Forelimb muscle (tissue), 1 donor: ENCODE data around the gene DUSP14. TPM values are rescaled to one million over a fixed set of nuclear protein-coding genes. Genes with fewer than 3 reads are reported as not detected.

Experiments
- DNase-seq: peaks from one replicate; pipeline ENCODE4 v3.0.0-alpha.2; 2013; ENCODE audit warnings: low read depth
- polyA plus RNA-seq: library from polyadenylated mRNA; unstranded; fragments of 120-200 nt; gene quantifications from one replicate; pipeline ENCODE4 v1.2.1, GENCODE V29; 2013; ENCODE audit not compliant: insufficient read length

Gene DUSP14
- polyA plus RNA-seq, 1 donor, result 10.8 TPM

DNA sequence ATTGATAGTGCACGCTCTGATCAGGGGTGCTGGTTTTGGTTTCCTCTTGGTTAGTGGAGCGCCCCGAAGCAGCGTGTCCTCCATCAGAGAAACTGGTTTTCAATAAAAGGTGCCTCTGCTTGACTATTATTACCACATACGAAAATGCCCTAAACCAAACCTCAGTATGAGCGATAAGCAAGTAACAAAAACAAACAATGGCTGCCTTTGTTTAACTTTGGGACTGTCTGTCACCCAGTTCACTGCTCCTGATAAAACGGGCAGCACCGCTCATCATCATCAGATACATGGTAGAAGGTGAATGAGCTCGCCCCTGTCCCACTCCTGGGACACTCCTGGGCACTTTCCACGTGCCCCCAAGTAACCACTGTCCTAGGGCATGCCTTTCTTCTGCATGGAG lies 24.0 kb downstream of the DUSP14 start:
- no peak for DNase-seq

DNA sequence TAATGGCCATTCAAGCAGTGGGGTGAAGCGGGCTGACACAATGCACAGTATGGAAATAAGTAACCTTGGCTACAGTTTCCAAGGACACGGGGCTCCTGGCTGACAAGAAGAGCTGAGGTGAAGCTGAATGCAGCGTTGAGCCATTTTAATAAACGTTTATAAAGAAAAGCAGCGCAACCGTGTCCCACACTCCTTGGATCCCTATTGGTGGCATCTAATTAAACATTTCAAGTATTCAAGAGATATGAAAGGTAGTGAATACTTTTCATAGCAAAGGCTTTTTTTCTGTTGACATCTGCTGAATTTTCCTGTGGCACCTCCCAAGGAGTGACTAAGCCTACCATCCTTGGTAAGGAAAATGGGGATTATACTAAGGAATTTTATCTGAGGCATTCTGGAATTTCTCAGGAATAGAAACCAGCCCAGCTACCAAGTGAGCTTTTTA lies 26.5 kb downstream of the DUSP14 start:
- no peak for DNase-seq

DNA sequence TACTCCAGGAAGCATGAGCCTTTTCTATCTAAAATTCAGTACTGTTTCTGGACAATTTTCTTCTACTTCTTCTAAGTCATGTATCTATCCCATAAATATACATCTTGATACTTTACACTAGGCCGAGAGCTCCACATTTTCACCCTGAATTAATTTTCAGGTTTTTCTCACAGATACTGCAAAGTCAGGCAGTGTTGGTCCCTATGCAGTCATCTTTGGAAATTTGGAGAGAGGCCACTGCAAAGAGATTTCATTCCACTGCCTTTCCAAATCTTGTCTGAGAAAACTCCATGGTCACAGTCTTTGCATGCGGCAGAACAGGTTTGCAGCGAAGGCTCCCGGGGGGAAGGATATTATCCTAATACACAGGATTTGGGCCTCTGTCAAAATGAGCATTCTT lies 28.2 kb downstream of the DUSP14 start:
- DNase-seq, result no peak

DNA sequence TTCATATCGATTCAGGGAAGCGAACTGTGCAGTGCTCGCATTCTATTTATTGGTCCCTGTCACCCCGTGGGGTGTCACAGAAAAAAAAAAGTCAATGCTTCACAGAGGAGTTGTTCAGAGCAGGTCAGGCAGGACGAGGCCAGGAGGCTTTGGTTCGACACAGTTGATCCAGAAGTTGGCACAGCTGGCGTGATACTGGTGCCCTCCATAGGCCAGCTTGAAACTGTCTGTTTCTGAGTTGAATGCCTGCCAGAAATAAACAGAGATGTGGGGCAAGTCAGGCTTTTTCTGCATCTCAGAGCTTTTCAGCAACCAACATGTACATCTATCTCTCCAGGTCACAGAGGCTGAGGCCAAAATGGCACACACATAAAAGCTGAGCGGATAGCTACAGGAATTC lies 29.1 kb downstream of the DUSP14 start:
- no peak for DNase-seq

DNA sequence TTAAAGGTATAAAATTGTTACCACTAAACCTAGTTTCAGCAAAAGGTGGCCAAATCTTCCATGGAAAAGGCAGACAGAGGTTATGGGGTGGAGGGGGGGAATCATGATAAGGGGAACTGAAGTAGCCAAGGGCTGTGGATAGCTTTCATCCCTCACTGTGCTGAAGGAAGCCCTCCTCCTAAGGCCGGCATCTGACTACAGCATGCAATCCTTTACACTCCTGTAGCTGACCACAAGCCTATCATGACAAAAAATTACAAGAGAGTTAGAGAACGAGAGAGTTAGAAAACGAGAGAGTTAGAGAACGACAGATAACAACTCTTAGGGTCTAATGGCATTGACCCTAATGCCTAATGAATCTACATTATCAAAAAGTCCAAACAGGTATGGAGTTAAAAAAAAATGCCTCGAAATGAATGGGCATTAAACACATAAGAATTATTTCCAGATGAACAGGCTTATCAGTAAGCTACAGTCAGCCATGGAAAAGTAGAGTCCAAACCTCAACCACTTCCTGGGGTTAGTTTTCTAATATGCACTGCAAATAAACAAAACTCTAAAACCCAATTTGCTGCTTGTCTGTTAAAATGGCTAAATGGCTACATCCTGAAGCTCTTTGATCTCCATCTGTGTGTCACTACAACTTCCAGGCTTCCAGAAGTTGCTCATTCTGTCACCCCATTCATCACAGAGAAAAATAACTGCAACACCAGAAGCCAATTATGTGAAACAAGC lies 29.7 kb downstream of the DUSP14 start:
- DNase-seq, result no peak

DNA sequence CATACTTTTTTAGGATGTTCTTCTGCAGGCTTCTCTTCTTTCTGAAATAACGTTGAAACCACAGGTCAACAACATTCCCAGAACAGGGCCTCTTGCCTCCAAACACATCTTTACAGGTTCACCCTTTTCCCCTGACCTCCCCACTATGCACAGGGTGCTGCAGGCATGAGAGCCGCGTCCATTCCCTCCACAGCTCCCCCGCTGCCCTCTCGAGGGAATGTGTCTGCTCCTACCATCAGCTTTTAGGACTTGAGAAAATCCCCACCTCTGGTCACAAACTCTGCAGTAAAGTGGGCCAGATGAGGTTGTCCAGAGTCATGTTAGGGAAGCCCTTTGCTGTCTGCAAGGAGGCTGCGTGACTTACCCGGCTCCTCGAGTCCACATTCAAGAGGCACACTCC lies 30.5 kb downstream of the DUSP14 start:
- no peak for DNase-seq

DNA sequence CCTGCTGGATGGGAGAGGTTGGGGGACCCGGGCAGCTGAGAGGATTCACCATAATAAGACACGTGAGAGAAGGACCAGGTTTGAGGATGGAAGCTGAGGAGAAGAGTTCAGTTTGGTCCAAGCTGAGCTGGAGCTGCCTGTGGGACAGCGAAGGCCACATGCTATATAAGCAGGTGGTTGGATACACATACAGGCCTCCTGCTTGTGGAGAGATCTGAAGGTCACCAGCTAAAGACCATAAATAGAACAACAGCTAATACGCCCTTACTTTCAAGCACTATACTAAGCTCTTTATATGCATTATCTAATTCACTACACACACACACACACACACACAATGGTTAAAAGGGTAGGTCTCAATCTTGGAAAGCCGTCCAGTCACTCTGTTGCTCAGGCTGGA lies 32.1 kb downstream of the DUSP14 start:
- no peak for DNase-seq

DNA sequence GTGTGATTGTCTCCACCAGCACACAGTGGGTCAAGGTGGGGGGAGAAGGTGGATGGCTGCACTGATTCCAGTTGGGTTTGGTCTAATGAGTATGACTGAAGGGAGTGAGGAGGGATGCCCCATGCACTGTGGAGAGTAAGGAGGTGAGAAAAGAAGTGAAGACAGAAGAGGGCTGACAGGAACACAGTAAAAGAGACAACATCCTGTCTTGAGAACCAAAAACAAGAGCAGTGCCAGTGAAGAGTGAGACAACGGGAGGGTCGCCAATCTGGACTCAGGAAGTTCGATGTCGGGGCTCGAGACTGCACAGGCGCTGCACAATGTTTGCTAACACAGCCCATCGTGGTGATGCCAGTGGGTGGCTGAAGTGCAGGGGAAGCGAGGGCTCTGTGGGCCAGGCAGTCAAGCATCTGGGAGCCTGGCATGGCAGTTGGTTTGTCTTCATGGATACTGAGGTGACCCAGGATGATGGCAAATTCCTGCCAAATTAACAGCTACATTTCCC lies 34.1 kb downstream of the DUSP14 start:
- DNase-seq, result no peak

DNA sequence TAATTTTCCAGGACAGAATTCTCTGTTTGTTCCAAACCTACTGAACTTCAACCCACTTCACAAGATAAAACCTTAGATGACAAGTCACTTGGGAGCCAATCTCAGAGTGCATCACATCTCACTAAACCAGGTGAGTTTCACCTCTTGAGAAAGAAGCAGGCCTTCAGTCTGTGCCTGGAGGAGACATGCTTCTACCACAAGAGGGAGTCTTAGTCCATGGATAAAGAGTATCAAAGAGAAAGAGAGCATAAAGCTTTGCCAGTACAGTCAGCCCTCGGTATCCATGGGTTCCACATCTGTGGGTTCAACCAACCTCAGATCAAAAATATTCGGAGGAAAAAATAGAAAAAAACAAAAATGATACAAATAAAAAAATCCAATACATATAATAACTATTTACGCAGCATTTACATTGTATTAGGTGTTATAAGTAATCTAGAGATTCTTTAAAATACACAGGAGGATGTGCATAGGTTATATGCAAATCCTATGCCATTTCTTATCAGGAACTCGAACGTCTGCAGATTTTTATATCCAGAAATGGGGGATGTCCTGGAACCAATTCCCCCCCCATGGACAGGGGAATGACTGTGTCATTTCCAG lies 37.7 kb downstream of the DUSP14 start:
- peak; percentile 32 for DNase-seq

DNA sequence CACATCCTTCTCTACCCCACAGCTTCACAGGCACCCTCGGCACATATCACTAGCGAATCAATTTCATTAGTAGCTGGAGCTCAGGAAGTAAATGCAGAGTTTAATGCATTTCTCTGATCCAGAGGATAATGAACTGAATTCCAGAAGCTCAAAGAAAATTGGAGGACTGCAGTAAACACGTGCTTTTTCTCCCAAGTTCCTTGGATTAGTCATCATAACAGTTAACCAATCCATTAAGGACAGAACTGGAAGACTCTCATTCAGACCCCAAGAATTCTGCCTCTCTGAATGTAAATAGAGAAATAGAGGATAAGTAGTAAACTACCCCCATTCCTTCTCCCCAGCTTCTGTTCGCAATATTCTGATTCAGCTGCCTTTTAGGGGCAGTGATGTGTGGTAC lies 40.7 kb downstream of the DUSP14 start:
- no peak for DNase-seq

DNA sequence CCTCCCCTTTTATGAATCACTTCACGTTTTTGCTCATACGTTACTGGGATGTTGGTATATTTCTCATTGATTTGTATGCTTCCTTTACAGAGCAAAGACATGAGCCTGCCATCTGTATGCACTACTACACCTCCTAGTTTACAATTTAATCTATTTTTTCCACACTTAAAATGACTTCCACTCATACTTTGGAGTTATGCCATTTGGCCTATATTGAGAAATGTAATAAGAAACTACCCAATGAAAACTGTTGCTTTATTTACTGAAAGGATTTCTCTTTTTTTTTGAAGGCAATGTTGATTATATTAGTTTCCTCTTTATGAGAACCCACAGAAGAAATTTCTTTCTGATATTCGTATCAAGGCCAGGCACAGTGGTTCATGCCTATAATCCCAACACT lies 43.1 kb downstream of the DUSP14 start:
- DNase-seq, result no peak

DNA sequence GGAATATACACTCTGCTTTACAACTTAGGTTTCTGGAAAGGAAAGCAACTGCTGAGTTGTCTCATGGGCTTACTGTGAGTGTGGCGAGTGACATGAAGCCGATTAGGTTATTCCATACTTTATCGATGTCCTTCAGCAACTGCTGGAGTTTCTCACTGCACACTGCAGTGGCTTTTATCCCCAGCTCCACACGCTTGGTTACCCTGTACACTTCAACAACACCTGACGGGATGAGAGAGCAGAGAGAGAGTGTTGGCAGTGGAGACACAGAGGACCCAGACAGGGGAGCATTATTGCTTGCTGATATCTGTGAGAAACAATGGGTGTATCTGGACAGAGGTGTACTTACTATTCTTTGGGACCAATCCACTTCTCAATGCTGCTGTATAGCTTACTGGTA lies 46.2 kb downstream of the DUSP14 start:
- no peak for DNase-seq

DNA sequence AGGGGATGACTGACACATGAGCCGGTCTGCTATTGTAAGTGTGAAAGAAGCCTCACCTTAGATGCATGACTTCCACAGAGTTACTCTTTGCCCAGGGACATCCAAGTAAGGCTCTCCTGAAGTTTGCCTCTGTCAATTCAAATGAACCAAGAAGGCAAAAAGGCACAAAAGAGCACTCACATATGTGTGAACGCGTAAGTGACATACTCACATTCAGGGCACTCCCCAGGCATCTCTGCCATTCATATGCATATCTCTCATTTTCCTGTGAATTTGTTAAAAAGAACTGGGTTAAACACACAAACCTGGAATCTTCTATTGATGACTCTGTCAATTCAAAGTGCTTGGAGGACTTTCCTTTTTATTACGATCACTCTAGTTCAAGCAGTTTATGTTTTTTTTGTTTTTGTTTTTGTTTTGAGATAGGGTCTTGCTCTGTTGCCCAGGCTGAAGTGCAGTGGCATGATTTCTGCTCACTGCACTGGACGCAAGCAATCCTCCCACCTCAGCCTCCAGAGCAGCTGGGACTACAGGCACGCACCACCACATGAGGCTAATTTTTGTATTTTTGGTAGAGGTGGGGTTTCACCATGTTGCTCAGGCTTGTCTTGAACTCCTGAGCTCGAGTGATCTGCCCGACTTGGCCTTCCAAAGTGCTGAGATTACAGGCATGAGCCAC lies 49.4 kb downstream of the DUSP14 start:
- no peak for DNase-seq

DNA sequence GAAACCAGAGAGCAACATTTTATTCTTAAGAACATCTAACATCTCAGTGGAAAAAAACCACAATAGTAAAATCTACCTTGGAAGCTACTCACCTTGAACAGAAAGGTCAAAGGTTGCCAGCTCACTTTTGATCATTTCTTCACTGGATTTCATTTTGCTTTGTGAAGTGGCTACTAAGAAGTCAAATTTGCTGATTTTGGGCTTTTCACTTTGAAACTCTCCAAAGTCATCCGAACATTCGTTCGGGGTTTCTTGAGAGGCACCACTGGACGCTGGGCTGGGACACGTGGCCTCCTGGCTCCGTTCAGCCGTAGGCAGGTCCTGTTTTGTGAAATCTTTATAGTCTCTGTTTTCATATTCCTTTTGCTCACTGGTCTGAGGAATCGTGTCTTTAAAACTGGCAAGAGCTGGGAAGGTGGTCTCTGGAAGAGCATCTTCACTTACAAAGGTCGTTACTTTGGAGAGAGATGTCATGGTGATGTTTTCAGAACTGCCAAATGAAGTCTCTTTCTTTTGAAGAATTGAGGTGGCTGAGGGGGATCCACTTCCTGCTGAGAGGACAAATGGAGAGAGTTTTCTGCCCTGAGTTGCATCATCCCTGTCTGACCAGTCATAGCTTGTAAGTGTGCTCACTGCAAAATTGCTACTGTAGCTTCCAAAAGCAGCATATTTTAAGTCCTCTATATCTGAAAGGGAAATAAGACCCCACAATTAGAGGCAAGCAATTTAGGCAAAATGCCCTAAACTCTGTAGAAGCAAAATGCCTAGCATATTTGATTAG lies 52.4 kb downstream of the DUSP14 start:
- DNase-seq, result no peak

DNA sequence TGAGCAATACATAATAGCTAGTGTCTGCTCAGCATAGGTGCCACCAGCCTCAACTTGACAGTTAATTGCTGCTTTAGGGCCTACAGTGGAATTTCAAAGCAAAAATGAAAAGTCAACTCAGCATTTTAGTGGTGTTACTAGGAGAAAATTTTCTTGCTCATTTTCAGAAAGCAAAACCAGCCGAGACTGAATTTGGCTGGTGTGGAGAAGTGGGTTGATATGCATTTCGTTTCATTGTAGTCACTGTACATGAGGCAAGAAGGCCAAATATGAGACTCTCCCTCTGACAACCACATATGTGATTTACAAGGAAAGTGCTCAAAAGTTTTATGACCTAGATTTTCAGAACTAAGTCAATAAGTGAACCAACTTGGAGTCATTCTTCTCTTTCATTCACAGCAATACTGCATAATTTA lies 54.0 kb downstream of the DUSP14 start:
- DNase-seq, result no peak

DNA sequence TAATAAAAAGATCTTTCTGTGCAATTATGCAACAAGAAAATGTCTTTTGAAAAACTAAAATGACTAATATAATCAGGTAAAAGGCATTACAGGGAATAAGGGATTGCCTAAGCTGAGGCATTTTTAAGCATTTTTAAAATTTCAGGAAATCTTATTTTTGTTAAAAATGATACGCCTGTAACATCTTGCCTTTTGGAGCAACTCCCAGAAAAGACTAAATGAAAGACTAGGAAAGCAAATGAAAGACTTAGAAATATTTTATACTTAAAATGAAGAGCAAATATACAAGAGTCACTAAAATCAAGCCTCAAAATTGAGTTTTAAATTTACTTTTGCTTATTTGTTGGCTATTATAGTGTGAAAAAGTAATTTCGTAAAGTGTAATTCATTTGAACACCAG lies 55.8 kb downstream of the DUSP14 start:
- no peak for DNase-seq

DNA sequence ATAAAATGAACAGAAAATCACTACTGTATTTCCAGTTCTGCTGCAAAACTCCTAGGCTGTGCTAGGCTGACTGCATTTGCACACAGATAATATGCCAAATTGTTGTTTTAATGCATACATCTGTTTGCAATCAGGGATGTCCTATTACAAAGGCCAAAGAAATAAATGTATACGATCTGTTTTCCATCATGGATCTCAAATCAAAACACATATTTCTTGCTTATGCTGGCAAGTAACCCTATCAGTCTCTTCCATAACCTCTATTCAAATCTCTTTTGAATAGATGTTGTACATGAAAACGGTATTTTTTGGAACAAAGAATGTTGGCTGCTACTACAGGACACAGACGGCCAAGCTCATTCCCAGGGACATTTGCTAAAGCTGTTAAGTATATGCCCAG lies 56.6 kb downstream of the DUSP14 start:
- DNase-seq, result peak; percentile 64

DNA sequence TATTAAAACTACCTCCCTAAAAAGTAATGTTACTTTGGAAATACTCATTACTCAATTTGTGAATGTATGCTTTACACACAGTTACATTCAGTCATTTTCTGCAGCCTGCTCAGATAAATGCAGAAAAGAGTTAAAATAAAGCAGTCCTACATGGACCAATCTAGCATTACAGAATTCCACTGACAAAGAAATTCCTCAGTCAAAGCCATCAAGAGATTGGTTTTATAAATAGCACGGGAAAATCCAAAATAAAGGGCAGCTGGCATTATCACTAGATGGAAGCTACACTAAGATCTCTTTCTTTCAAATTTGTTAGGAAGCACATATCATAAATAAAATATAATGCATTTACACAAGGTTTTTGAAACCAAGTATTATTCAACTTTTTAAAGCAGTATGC lies 58.3 kb downstream of the DUSP14 start:
- no peak for DNase-seq

DNA sequence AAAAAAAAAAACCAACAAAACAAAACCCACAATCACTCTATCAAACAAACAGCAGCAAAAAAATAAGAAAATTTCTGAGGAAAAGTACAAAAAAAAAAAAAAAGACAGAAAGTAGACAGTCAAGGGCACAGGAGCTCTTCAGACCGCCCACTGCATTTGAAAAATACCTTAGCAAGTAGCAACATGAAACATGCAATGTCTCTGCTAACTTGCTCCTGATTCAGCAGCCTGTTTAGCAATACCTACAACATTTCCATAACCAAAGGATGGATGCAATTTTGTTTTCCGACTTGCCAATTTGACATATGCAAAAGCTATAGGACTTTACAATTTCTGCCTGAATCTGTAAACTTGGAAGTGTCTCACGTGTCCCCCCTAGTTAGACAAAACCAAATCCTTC lies 62.1 kb downstream of the DUSP14 start:
- DNase-seq, result no peak

DNA sequence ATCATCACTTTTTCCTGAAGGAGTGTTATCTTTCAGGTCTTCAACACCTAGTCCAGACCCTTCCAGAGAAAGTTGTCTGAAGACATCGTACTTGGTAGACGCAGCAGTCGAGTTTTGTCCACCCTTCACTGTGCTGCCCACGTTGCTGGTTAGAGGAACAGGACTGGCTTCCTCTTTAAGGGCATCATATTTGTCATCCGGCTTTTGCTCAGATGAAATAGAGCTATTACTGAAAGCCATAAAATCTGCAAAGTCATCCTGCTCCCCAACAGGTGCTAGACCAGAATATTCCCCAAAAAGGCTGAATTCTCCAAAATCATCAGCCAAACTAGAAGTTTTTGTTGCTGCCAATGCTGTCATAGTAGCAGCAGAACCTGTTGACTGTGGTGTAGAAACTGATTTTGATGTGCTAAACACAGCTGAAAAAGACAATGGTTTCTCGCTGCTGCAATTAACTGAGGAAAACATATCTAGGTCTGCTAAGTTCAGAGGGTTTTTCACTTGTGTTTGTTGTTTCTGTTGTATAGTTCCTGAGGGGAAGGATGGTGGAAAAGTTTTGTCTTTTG lies 63.8 kb downstream of the DUSP14 start:
- no peak for DNase-seq

DNA sequence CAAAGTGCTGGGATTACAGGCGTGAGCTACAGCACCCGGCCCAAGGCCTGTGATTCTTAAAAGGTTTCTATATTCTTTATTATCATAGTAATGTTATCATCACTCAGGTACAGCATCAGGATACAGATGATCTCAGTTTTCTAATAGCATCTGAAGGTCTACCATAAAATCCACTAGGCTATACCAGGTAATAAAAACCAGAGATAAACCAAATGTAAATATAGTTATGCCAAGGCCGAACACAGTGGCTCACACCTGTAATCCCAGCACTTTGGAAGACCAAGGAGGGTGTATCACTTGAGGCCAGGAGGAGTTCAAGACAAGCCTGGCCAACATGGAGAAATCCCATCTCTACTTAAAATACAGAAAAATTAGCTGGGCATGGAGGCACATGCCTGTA lies 65.7 kb downstream of the DUSP14 start:
- no peak for DNase-seq

DNA sequence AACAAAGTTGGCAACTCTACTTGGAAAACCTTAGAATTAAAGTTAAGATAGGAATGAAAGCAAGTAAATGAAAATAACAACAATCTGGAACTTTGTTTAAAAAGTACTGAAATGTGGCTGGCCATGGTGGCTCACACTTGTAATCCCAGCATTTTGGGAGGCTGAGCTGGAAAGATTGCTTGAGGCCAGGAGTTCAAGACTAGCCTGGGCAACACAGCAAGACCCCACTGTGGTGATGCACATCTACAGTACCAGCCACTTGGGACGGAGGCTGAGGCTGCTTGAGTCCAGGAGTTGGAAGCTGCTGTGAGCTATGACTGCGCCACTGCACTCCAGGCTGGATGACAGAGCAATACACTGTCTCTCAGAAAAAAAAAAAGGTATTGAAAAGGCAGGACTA lies 67.8 kb downstream of the DUSP14 start:
- DNase-seq, result no peak
